Measurements from ENCODE around the gene MED13L.

Gene MED13L

GRCh38 chr12:115953031-115953430, 324.5 kb downstream of the MED13L start:
- H3K4me2 ChIP-seq (ENCODE audit: low read length) = no peak overlapping the region

DNA sequence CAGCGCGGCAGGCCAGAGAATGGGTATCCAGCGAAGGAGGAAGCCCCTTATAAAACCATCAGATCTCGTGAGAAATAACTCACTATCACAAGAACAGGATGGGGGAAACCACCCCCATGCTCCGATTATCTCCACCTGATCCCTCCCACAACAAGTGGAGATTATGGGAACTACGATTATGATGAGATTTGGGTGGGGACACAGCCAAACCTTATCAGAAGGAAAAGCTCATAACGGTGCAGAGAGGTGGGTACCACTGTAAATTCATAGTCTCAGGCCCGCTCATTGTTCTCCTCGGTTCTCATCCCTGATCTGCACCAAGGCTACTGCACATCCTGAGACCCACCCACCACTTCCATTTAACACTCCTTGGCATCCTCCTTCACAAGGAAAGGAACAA, 326.5 kb downstream of the MED13L start:
- Histone ChIP-seq H3K9me3 (replicated peaks; ENCODE audit: low read length) (no peaks in the 10 kb centered on the region), H3K36me3 (ENCODE audit: insufficient read depth, low read length) (no peaks in the 10 kb centered on the region), H3K9ac (ENCODE audit: low read depth, low read length) (no peak overlapping the region), H3K4me3 (ENCODE audit: low read length) (no peak overlapping the region), H3K4me1 (ENCODE audit: control insufficient read depth, insufficient read depth, low read length) (no peaks in the 10 kb centered on the region), H3K27me3 (ENCODE audit: control insufficient read depth, insufficient read depth, low read length) (no peaks in the 10 kb centered on the region), H3K4me2 (ENCODE audit: low read length) (no peak overlapping the region)

More at GRCh38 chr12:115953031-115953430, 324.5 kb downstream of the MED13L start:
- H3K27me3 ChIP-seq (ENCODE audit: control insufficient read depth, insufficient read depth, low read length) = no peaks in the 10 kb centered on the region
- H3K9me3 ChIP-seq (replicated peaks; ENCODE audit: low read length) = no peaks in the 10 kb centered on the region
- H3K4me3 ChIP-seq (ENCODE audit: low read length) = no peak overlapping the region
- H3K9ac ChIP-seq (ENCODE audit: low read depth, low read length) = no peak overlapping the region
- H3K4me1 ChIP-seq (ENCODE audit: control insufficient read depth, insufficient read depth, low read length) = no peaks in the 10 kb centered on the region
- peaks cover 9% of the 10 kb centered on the region for H3K36me3 ChIP-seq (ENCODE audit: insufficient read depth, low read length)

DNA sequence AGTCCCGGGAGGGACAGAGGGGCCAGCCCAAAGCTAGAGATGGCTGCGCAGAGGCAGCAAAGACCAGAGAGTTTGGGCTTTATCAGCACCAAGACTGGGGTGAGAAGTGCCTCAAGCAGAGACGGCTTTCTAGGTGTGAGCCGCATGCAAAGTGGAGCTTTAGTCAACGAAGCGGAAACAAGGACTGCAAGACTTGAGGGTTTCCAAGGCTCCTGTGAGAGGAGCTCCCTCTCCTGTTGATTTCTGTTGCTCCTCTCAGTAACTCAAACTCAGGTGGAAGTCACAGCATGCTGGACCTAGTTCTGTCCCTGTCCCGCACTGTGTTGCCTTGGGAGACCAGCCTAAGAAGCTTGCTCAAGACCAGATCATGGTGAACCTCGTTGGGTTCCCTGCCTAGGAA, 327.8 kb downstream of the MED13L start:
- Histone ChIP-seq H3K36me3 (ENCODE audit: insufficient read depth, low read length) (no peaks in the 10 kb centered on the region), H3K4me3 (ENCODE audit: low read length) (no peak overlapping the region)

DNA sequence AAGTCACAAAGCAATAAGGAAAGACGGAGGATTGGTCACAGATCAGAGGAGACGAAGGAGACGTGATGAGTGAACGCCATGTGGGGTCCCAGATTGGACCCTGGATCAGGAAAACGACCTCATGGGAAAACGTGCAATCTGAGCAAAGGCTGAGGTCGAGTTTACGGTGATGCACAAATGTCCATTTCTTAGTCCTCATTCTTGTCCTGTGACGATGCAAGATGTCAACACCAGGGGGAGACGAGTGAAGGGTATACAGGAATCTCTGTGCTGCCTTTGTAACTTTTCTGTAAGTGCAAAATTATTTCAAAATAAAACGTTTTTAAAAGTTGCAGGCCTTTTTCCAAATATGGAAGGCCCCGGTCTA, 329.8 kb downstream of the MED13L start:
- Histone ChIP-seq H3K4me1 (ENCODE audit: control insufficient read depth, insufficient read depth, low read length) (no peaks in the 10 kb centered on the region), H3K9me3 (replicated peaks; ENCODE audit: low read length) (no peaks in the 10 kb centered on the region), H3K4me2 (ENCODE audit: low read length) (no peak overlapping the region), H3K4me3 (ENCODE audit: low read length) (no peak overlapping the region), H3K9ac (ENCODE audit: low read depth, low read length) (no peak overlapping the region), H3K36me3 (ENCODE audit: insufficient read depth, low read length) (no peaks in the 10 kb centered on the region), H3K27me3 (ENCODE audit: control insufficient read depth, insufficient read depth, low read length) (no peaks in the 10 kb centered on the region)

More for the DNA sequence above, 327.8 kb downstream of the MED13L start:
- Histone ChIP-seq H3K9ac (ENCODE audit: low read depth, low read length) (no peak overlapping the region), H3K4me2 (ENCODE audit: low read length) (no peak overlapping the region), H3K9me3 (replicated peaks; ENCODE audit: low read length) (no peaks in the 10 kb centered on the region), H3K27me3 (ENCODE audit: control insufficient read depth, insufficient read depth, low read length) (no peaks in the 10 kb centered on the region), H3K4me1 (ENCODE audit: control insufficient read depth, insufficient read depth, low read length) (no peaks in the 10 kb centered on the region)

- Histone ChIP-seq H3K36me3 (ENCODE audit: insufficient read depth, low read length) (no peaks in the 10 kb centered on the region), H3K4me1 (ENCODE audit: control insufficient read depth, insufficient read depth, low read length) (no peaks in the 10 kb centered on the region), H3K27me3 (ENCODE audit: control insufficient read depth, insufficient read depth, low read length) (no peaks in the 10 kb centered on the region), H3K4me2 (ENCODE audit: low read length) (no peak overlapping the region), H3K9ac (ENCODE audit: low read depth, low read length) (no peak overlapping the region), H3K9me3 (replicated peaks; ENCODE audit: low read length) (no peaks in the 10 kb centered on the region), H3K4me3 (ENCODE audit: low read length) (no peak overlapping the region)
Measured at GRCh38 chr12:115946867-115947695, 330.4 kb downstream of the MED13L start.

DNA sequence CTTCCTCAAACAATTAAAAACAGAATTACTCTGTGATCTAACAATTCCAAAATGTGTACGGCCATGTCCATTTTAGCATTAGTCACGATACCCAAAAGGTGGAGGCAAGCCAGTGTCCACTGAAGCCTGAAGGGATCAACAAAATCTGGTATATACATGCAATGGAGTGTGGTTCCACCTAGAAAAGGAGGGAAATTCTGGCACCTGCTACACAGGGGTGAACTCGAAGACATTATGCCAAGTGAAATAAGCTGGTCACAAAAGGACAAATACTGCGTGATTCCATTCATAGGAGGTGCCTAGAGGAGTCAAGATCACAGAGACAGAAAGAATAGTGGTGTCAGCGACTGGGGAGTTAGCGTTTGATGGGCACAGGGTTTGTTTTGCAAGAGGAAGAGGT, 331.4 kb downstream of the MED13L start:
- no peaks in the 10 kb centered on the region for H3K36me3 ChIP-seq (ENCODE audit: insufficient read depth, low read length)
- no peaks in the 10 kb centered on the region for H3K27me3 ChIP-seq (ENCODE audit: control insufficient read depth, insufficient read depth, low read length)
- no peaks in the 10 kb centered on the region for H3K9me3 ChIP-seq (replicated peaks; ENCODE audit: low read length)
- H3K9ac ChIP-seq (ENCODE audit: low read depth, low read length) = no peak overlapping the region
- H3K4me3 ChIP-seq (ENCODE audit: low read length) = no peak overlapping the region
- H3K4me2 ChIP-seq (ENCODE audit: low read length) = no peak overlapping the region
- peaks cover 5% of the 10 kb centered on the region for H3K4me1 ChIP-seq (ENCODE audit: control insufficient read depth, insufficient read depth, low read length)

GRCh38 chr12:115945491-115945885, 332.0 kb downstream of the MED13L start:
- no peak overlapping the region for H3K4me2 ChIP-seq (ENCODE audit: low read length)
- no peaks in the 10 kb centered on the region for H3K9me3 ChIP-seq (replicated peaks; ENCODE audit: low read length)
- H3K36me3 ChIP-seq (ENCODE audit: insufficient read depth, low read length) = no peaks in the 10 kb centered on the region
- no peak overlapping the region for H3K4me3 ChIP-seq (ENCODE audit: low read length)
- H3K27me3 ChIP-seq (ENCODE audit: control insufficient read depth, insufficient read depth, low read length) = no peaks in the 10 kb centered on the region
- no peak overlapping the region for H3K9ac ChIP-seq (ENCODE audit: low read depth, low read length)
- peaks cover 6% of the 10 kb centered on the region for H3K4me1 ChIP-seq (ENCODE audit: control insufficient read depth, insufficient read depth, low read length)

DNA sequence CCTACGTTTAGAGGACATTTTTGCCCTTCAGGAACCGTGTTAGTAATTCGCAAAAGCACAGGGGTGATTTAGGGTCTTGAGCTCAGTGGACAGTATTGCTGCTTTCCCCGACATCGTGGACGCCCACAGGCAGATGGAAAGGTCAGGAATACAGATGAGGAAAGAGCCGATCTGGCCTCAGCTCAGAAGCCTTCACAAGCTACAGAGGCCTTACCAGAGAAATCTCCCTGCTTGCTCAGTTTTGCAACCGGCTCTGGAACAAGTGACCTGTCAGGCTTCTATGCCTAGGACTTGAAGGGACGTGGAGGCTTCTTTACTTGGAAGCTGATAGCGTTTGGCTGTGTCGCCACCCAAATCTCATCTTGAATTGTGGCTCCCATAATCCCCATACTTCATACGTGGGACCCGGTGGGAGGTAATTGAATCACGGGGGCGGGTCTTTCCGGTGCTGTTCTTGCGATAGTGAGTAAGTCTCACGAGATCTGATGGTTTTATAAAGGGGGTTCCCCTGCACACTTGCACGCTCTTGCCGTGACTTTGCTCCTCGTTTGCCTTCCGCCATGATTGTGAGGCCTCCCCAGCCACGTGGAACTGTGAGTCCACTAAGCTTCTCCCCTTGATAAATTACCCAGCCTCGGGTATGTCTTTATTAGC, 332.5 kb downstream of the MED13L start:
- Histone ChIP-seq H3K4me2 (ENCODE audit: low read length) (no peak overlapping the region), H3K4me3 (ENCODE audit: low read length) (no peak overlapping the region), H3K4me1 (ENCODE audit: control insufficient read depth, insufficient read depth, low read length) (peaks cover 6% of the 10 kb centered on the region), H3K27me3 (ENCODE audit: control insufficient read depth, insufficient read depth, low read length) (no peaks in the 10 kb centered on the region), H3K9me3 (replicated peaks; ENCODE audit: low read length) (no peaks in the 10 kb centered on the region), H3K36me3 (ENCODE audit: insufficient read depth, low read length) (no peaks in the 10 kb centered on the region), H3K9ac (ENCODE audit: low read depth, low read length) (no peak overlapping the region)

- Histone ChIP-seq H3K4me2 (ENCODE audit: low read length) (no peak overlapping the region), H3K27me3 (ENCODE audit: control insufficient read depth, insufficient read depth, low read length) (no peaks in the 10 kb centered on the region), H3K9me3 (replicated peaks; ENCODE audit: low read length) (no peaks in the 10 kb centered on the region), H3K9ac (ENCODE audit: low read depth, low read length) (no peak overlapping the region), H3K4me3 (ENCODE audit: low read length) (no peak overlapping the region), H3K4me1 (ENCODE audit: control insufficient read depth, insufficient read depth, low read length) (peaks cover 6% of the 10 kb centered on the region), H3K36me3 (ENCODE audit: insufficient read depth, low read length) (no peaks in the 10 kb centered on the region)
Measured at GRCh38 chr12:115944392-115944742, 333.1 kb downstream of the MED13L start.

DNA sequence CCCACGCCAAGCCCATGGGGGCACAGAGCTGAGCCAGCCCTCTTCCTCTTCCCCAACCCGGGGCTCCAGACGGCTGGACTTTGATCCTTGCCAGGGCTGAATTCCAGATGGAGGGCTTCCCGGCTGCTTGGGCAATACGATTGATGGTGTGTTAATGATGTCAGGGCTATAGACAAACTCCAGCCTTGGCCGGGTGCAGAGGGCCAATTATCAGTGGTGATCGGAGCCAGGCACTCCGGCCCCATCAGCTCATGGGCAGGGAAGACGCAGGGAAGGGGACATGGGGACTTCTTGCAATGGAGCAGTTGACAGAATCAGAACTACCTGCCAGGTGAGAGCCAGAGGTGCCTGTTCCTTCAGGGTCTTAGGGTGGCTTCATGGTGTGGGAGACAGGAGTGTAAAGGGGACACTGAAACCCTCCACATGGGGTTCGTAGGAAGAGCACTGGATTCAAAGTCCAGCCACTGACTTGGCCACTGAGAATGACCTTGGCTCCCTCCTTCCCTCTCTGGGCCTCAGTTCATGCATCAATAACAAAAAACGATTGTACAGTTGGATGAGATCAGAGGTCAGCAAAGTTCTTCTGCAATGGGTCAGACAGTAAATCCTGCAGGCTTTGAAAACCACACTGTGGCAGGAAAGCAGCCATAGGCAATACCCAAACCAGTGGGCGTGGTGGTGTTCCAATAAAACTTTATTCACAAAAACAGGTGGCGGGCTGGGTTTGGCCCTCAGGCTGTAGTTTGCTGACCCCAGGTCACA, 333.7 kb downstream of the MED13L start:
- no peaks in the 10 kb centered on the region for H3K36me3 ChIP-seq (ENCODE audit: insufficient read depth, low read length)
- no peaks in the 10 kb centered on the region for H3K9me3 ChIP-seq (replicated peaks; ENCODE audit: low read length)
- H3K4me2 ChIP-seq (ENCODE audit: low read length) = no peak overlapping the region
- H3K9ac ChIP-seq (ENCODE audit: low read depth, low read length) = no peak overlapping the region
- H3K4me1 ChIP-seq (ENCODE audit: control insufficient read depth, insufficient read depth, low read length) = peaks cover 6% of the 10 kb centered on the region
- H3K4me3 ChIP-seq (ENCODE audit: low read length) = no peak overlapping the region
- no peaks in the 10 kb centered on the region for H3K27me3 ChIP-seq (ENCODE audit: control insufficient read depth, insufficient read depth, low read length)

- peaks cover 4% of the 10 kb centered on the region for H3K27me3 ChIP-seq (ENCODE audit: control insufficient read depth, insufficient read depth, low read length)
- peaks cover 6% of the 10 kb centered on the region for H3K4me1 ChIP-seq (ENCODE audit: control insufficient read depth, insufficient read depth, low read length)
- H3K9me3 ChIP-seq (replicated peaks; ENCODE audit: low read length) = no peaks in the 10 kb centered on the region
- no peaks in the 10 kb centered on the region for H3K36me3 ChIP-seq (ENCODE audit: insufficient read depth, low read length)
- H3K4me2 ChIP-seq (ENCODE audit: low read length) = no peak overlapping the region
- no peak overlapping the region for H3K4me3 ChIP-seq (ENCODE audit: low read length)
- H3K9ac ChIP-seq (ENCODE audit: low read depth, low read length) = no peak overlapping the region
Measured at GRCh38 chr12:115943310-115943629, 334.2 kb downstream of the MED13L start.
